Osteocyte (in vitro differentiated cells): ENCODE measurements around the gene RNF182. TPM values are rescaled to one million over a fixed set of nuclear protein-coding genes. Genes with fewer than 3 reads are reported as not detected.

Source experiments
- DNase-seq: peaks from one replicate; pipeline ENCODE4 v3.0.0; 2021; ENCODE audit warnings: mixed read lengths; ENCODE audit not compliant: unreplicated experiment; ENCODE audit errors: extremely low spot score
- H3K27ac Mint-ChIP-seq: one replicate; pipeline ENCODE4 v1.8.0; 2021; ENCODE audit warnings: mild to moderate bottlenecking, mixed read lengths; ENCODE audit not compliant: unreplicated experiment
- H3K27me3 Mint-ChIP-seq: one replicate; pipeline ENCODE4 v1.8.0; 2021; ENCODE audit warnings: mixed read lengths; ENCODE audit not compliant: unreplicated experiment
- H3K36me3 Mint-ChIP-seq: one replicate; pipeline ENCODE4 v1.8.0; 2021; ENCODE audit warnings: mixed read lengths; ENCODE audit not compliant: unreplicated experiment
- H3K4me1 Mint-ChIP-seq: one replicate; pipeline ENCODE4 v1.8.0; 2021; ENCODE audit warnings: mixed read lengths; ENCODE audit not compliant: unreplicated experiment
- H3K4me3 Mint-ChIP-seq: one replicate; pipeline ENCODE4 v1.8.0; 2021; ENCODE audit warnings: mild to moderate bottlenecking, moderate library complexity, mixed read lengths; ENCODE audit not compliant: unreplicated experiment
- H3K9me3 Mint-ChIP-seq: one replicate; pipeline ENCODE4 v1.8.0; 2021; ENCODE audit warnings: mixed read lengths; ENCODE audit not compliant: unreplicated experiment
- total RNA-seq: library from RNA; stranded (reverse); gene quantifications from 2 replicates; pipeline ENCODE4 v1.2.1, GENCODE V29; 2021
- TF ChIP-seq, protein P1 (sequence below): fragments of 200-600 bp; sonication (generic); IDR thresholded peaks from 2 replicates; pipeline ENCODE4 v1.5.0; 2021; ENCODE audit warnings: antibody characterized with exemption, mild to moderate bottlenecking, moderate library complexity

RNF182 gene
- total RNA-seq, 1 donor from 2014 or later, result 11.0 TPM

- Mint-ChIP-seq H3K27me3 (no peaks in the 10 kb centered on the region), H3K27ac (no peak overlapping the region), H3K36me3 (no peaks in the 10 kb centered on the region), H3K4me3 (no peak overlapping the region), H3K9me3 (no peaks in the 10 kb centered on the region), H3K4me1 (peaks cover 3% of the 10 kb centered on the region)
- no peak for DNase-seq
- TF ChIP-seq, protein P1, sequence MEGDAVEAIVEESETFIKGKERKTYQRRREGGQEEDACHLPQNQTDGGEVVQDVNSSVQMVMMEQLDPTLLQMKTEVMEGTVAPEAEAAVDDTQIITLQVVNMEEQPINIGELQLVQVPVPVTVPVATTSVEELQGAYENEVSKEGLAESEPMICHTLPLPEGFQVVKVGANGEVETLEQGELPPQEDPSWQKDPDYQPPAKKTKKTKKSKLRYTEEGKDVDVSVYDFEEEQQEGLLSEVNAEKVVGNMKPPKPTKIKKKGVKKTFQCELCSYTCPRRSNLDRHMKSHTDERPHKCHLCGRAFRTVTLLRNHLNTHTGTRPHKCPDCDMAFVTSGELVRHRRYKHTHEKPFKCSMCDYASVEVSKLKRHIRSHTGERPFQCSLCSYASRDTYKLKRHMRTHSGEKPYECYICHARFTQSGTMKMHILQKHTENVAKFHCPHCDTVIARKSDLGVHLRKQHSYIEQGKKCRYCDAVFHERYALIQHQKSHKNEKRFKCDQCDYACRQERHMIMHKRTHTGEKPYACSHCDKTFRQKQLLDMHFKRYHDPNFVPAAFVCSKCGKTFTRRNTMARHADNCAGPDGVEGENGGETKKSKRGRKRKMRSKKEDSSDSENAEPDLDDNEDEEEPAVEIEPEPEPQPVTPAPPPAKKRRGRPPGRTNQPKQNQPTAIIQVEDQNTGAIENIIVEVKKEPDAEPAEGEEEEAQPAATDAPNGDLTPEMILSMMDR, result no peak
Measured at GRCh38 chr6:13883966-13884365, 40.8 kb upstream of the RNF182 start.

DNA sequence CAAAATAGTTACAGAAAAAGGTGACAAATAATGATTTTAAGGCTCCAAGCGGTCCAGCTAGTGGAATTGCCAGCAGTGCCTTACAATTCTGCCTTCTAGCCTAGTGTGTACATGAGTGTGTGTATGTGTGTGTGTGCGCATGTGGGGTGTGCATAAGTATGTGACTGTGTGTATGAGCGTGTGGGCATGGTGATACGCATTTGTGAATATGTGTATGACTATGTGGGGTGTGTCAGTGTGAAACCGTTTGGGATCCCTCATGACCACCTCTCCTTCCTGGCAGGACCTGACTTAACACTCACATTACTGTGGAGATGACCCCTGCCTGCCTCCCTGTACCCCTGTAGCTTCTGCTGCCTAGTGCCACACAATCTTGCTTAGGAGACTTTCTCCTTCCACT is 40.4 kb upstream of the RNF182 start:
- peaks cover 3% of the 10 kb centered on the region for H3K4me1 Mint-ChIP-seq
- DNase-seq, result no peak
- no peaks in the 10 kb centered on the region for H3K9me3 Mint-ChIP-seq
- no peak overlapping the region for H3K4me3 Mint-ChIP-seq
- TF ChIP-seq, protein P1, result no peak
- no peaks in the 10 kb centered on the region for H3K36me3 Mint-ChIP-seq
- no peak overlapping the region for H3K27ac Mint-ChIP-seq
- no peaks in the 10 kb centered on the region for H3K27me3 Mint-ChIP-seq

- H3K4me3 Mint-ChIP-seq, result no peak overlapping the region
- no peak overlapping the region for H3K27ac Mint-ChIP-seq
- peaks cover 3% of the 10 kb centered on the region for H3K4me1 Mint-ChIP-seq
- TF ChIP-seq, protein P1, result no peak
- DNase-seq, result no peak
- H3K36me3 Mint-ChIP-seq, result no peaks in the 10 kb centered on the region
- H3K27me3 Mint-ChIP-seq, result peaks cover 5% of the 10 kb centered on the region
- no peaks in the 10 kb centered on the region for H3K9me3 Mint-ChIP-seq
Measured at GRCh38 chr6:13885601-13886000, 39.2 kb upstream of the RNF182 start.

DNA sequence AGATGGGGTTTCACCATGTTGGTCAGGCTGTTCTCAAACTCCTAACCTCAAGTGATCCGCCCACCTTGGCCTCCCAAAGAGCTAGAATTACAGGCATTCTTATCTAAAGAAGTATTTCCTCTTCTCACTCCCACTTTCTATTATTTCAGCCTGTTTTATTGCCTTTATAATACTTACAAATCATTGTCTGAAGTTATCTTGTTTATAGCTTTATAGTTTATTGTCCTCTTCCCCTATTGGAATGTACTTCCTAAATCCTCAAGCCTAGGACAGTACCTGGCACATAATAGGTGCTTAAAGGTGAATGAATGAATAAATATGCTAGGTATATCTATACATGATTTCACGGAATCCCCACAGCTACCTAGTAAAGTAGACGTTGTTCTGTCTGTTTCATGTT is 37.8 kb upstream of the RNF182 start:
- DNase-seq, result no peak
- Mint-ChIP-seq H3K36me3 (no peaks in the 10 kb centered on the region), H3K4me1 (peaks cover 3% of the 10 kb centered on the region), H3K27ac (no peak overlapping the region), H3K4me3 (no peak overlapping the region), H3K9me3 (no peaks in the 10 kb centered on the region), H3K27me3 (peaks cover 8% of the 10 kb centered on the region)
- TF ChIP-seq, protein P1, result no peak

GRCh38 chr6:13892017-13892645 is 32.6 kb upstream of the RNF182 start:
- TF ChIP-seq, protein P1, result no peak
- H3K27ac Mint-ChIP-seq, result no peak overlapping the region
- H3K27me3 Mint-ChIP-seq, result peaks cover 31% of the 10 kb centered on the region

More at GRCh38 chr6:13892017-13892645, 32.6 kb upstream of the RNF182 start:
- H3K4me3 Mint-ChIP-seq, result no peak overlapping the region
- H3K36me3 Mint-ChIP-seq, result no peaks in the 10 kb centered on the region
- DNase-seq, result no peak
- no peaks in the 10 kb centered on the region for H3K4me1 Mint-ChIP-seq
- no peaks in the 10 kb centered on the region for H3K9me3 Mint-ChIP-seq
